Hepatocyte (in vitro differentiated cells): ENCODE measurements around the gene CYTH1. TPM values are rescaled to one million over a fixed set of nuclear protein-coding genes. Genes with fewer than 3 reads are reported as not detected.
A peak's percentile ranks its signal among the peaks of the same experiment; 100 is the strongest.

Experiments
- DNase-seq: peaks from one replicate; pipeline ENCODE4 v3.0.0-alpha.2; 2016; ENCODE audit warnings: low spot score
- H2AFZ ChIP-seq: fragments of 200-600 bp; sonication (generic); 2 replicates; pipeline ENCODE4 v1.6.0; 2016; ENCODE audit warnings: antibody characterized with exemption, mild to moderate bottlenecking
- H3K27ac ChIP-seq: fragments of 200-600 bp; sonication (generic); 2 replicates; pipeline ENCODE4 v1.5.1; 2016; ENCODE audit warnings: mild to moderate bottlenecking
- H3K27me3 ChIP-seq: fragments of 200-600 bp; sonication (generic); 2 replicates; pipeline ENCODE4 v1.6.1; 2016
- H3K36me3 ChIP-seq: fragments of 200-600 bp; sonication (generic); replicated peaks from 2 replicates; pipeline ENCODE4 v1.5.1; 2016; ENCODE audit warnings: low read depth; ENCODE audit not compliant: insufficient read depth
- H3K4me1 ChIP-seq: fragments of 200-600 bp; sonication (generic); 2 replicates; pipeline ENCODE4 v1.5.1; 2016; ENCODE audit warnings: mild to moderate bottlenecking, moderate library complexity; ENCODE audit not compliant: insufficient read depth
- H3K4me2 ChIP-seq: fragments of 200-600 bp; sonication (generic); 2 replicates; pipeline ENCODE4 v1.6.0; 2016
- H3K4me3 ChIP-seq: fragments of 200-600 bp; sonication (generic); 2 replicates; pipeline ENCODE4 v1.5.1; 2016; ENCODE audit warnings: mild to moderate bottlenecking
- H3K79me2 ChIP-seq: fragments of 200-600 bp; sonication (generic); 2 replicates; pipeline ENCODE4 v1.6.0; 2017; ENCODE audit warnings: mild to moderate bottlenecking
- H3K9me2 ChIP-seq: fragments of 200-600 bp; sonication (generic); replicated peaks from 2 replicates; pipeline ENCODE4 v1.6.0; 2017; ENCODE audit warnings: mild to moderate bottlenecking; ENCODE audit not compliant: insufficient read depth
- H3K9me3 ChIP-seq: fragments of 200-600 bp; sonication (generic); 2 replicates; pipeline ENCODE4 v1.5.1; 2016; ENCODE audit warnings: low read depth, mild to moderate bottlenecking
- H4K20me1 ChIP-seq: fragments of 200-600 bp; sonication (generic); 2 replicates; pipeline ENCODE4 v1.6.0; 2016; ENCODE audit warnings: mild to moderate bottlenecking; ENCODE audit not compliant: insufficient read depth, poor library complexity, severe bottlenecking
- CTCF ChIP-seq: fragments of 200-600 bp; sonication (generic); IDR thresholded peaks from 2 replicates; pipeline ENCODE4 v1.5.1; 2016; ENCODE audit warnings: antibody characterized with exemption, mild to moderate bottlenecking; ENCODE audit not compliant: poor library complexity
- EZH2 ChIP-seq: fragments of 200-600 bp; sonication (generic); IDR thresholded peaks from 2 replicates; pipeline ENCODE4 v1.6.1; 2016; ENCODE audit warnings: antibody characterized with exemption, mild to moderate bottlenecking, borderline replicate concordance
- EZH2phosphoT487 ChIP-seq: fragments of 200-600 bp; sonication (generic); IDR thresholded peaks from one replicate; pipeline ENCODE4 v1.6.1; 2018; ENCODE audit warnings: antibody characterized with exemption, mild to moderate bottlenecking, low read depth, moderate library complexity; ENCODE audit not compliant: unreplicated experiment, severe bottlenecking
- whole genome bisulfite sequencing: methylation state at CpG from one replicate; pipeline ENCODE4 v1.1.6; 2016; ENCODE audit warnings: low lambda C conversion rate; ENCODE audit errors: missing lambda C conversion rate; 5-methylcytosine and 5-hydroxymethylcytosine counted together
- polyA plus RNA-seq: library from polyadenylated mRNA; unstranded; fragments of >200 nt; fragmentation: Nextera tagmentation; extraction: Ambion mirVana; gene quantifications from 2 replicates; pipeline ENCODE4 v1.2.1, GENCODE V29; 2016
- total RNA-seq: library from RNA; depleted of rRNA; stranded (reverse); fragments of >200 nt; gene quantifications from 2 replicates; pipeline ENCODE4 v1.2.3, GENCODE V29; 2014

Gene CYTH1
- total and polyA plus RNA-seq, 2 experiments from 2014 or later = 38.5 to 44.4 TPM

GRCh38 chr17:78684026-78684425 is 98.0 kb downstream of the CYTH1 start:
- Histone ChIP-seq H3K4me2 (no peak overlapping the region), H3K4me3 (no peak overlapping the region), H3K27ac (no peak overlapping the region), H4K20me1 (no peaks in the 10 kb centered on the region), H3K9me3 (no peaks in the 10 kb centered on the region), H3K27me3 (no peaks in the 10 kb centered on the region), H3K36me3 (no peaks in the 10 kb centered on the region), H2AFZ (no peak overlapping the region), H3K79me2 (no peaks in the 10 kb centered on the region), H3K9me2 (no peaks in the 10 kb centered on the region), H3K4me1 (peaks cover 8% of the 10 kb centered on the region)
- TF ChIP-seq CTCF (no peak), EZH2 (no peak), EZH2phosphoT487 (no peak)
- 94% methylated on average over 6 of the region's 6 CpGs for WGBS
- no peak for DNase-seq

GRCh38 chr17:78683408-78683961 is 98.6 kb downstream of the CYTH1 start:
- Histone ChIP-seq H3K4me3 (no peak overlapping the region), H2AFZ (no peak overlapping the region), H3K9me3 (no peaks in the 10 kb centered on the region), H3K36me3 (no peaks in the 10 kb centered on the region), H3K4me2 (no peak overlapping the region), H3K4me1 (peaks cover 8% of the 10 kb centered on the region), H4K20me1 (no peaks in the 10 kb centered on the region), H3K9me2 (no peaks in the 10 kb centered on the region), H3K27ac (no peak overlapping the region), H3K79me2 (no peaks in the 10 kb centered on the region), H3K27me3 (no peaks in the 10 kb centered on the region)
- no peak for TF ChIP-seq EZH2
- TF ChIP-seq CTCF = no peak
- no peak for TF ChIP-seq EZH2phosphoT487
- WGBS = 93% methylated on average over 5 of the region's 5 CpGs
- no peak for DNase-seq

GRCh38 chr17:78682363-78682762 is 99.7 kb downstream of the CYTH1 start:
- TF ChIP-seq EZH2 = no peak
- TF ChIP-seq EZH2phosphoT487 = no peak
- H3K4me2 ChIP-seq = no peak overlapping the region
- H3K4me3 ChIP-seq = no peak overlapping the region
- H3K79me2 ChIP-seq = no peaks in the 10 kb centered on the region
- H3K36me3 ChIP-seq = no peaks in the 10 kb centered on the region
- H3K9me2 ChIP-seq = no peaks in the 10 kb centered on the region
- DNase-seq = no peak
- no peak overlapping the region for H2AFZ ChIP-seq
- peaks cover 8% of the 10 kb centered on the region for H3K4me1 ChIP-seq
- no peaks in the 10 kb centered on the region for H4K20me1 ChIP-seq
- H3K27ac ChIP-seq = no peak overlapping the region
- WGBS = 92% methylated on average over 2 of the region's 2 CpGs
- H3K9me3 ChIP-seq = no peaks in the 10 kb centered on the region
- no peaks in the 10 kb centered on the region for H3K27me3 ChIP-seq

- no peaks in the 10 kb centered on the region for H3K27me3 ChIP-seq
- H3K4me2 ChIP-seq = peak overlapping the region; percentile 15
- peaks cover 8% of the 10 kb centered on the region for H3K4me1 ChIP-seq
- no peaks in the 10 kb centered on the region for H3K9me2 ChIP-seq
- 71% methylated on average over 12 of the region's 12 CpGs for WGBS
- H3K9me3 ChIP-seq = no peaks in the 10 kb centered on the region
- TF ChIP-seq EZH2phosphoT487 (no peak), CTCF (no peak), EZH2 (no peak)
- no peaks in the 10 kb centered on the region for H3K79me2 ChIP-seq
- H3K36me3 ChIP-seq = no peaks in the 10 kb centered on the region
- no peak overlapping the region for H3K27ac ChIP-seq
- DNase-seq = no peak
- no peaks in the 10 kb centered on the region for H4K20me1 ChIP-seq
- no peak overlapping the region for H2AFZ ChIP-seq
- H3K4me3 ChIP-seq = no peak overlapping the region
These were observed 101.6 kb downstream of the CYTH1 start for GRCh38 chr17:78680436-78680835.
